Spleen (tissue), 11 donors: ENCODE measurements around the gene HINT3. TPM values are rescaled to one million over a fixed set of nuclear protein-coding genes. Genes with fewer than 3 reads are reported as not detected.

Source experiments
- DNase-seq: peaks from one replicate; pipeline ENCODE4 v3.0.0-alpha.2; 2020
- H3K27ac ChIP-seq, 8 donors: fragments of 200-600 bp; sonication (generic) in 7 of 8; 1 replicate in 4 of 8; 2 replicates in 4 of 8; pipeline versions ENCODE4 v1.5.0 to v1.8.0; 2016 to 2021; ENCODE audit warnings: inconsistent platforms in 4 of 8, mild to moderate bottlenecking in 4 of 8, moderate library complexity in 1 of 8
- H3K27me3 ChIP-seq, 7 donors: fragments of 200-600 bp; sonication (generic) in 6 of 7; replicated peaks in 1 of 7; 1 replicate in 4 of 7; 2 replicates in 3 of 7; pipeline versions ENCODE4 v1.5.0 to v1.8.0; 2016 to 2021; ENCODE audit warnings: inconsistent platforms in 3 of 7, mild to moderate bottlenecking in 1 of 7
- H3K36me3 ChIP-seq, 6 donors: fragments of 200-600 bp; sonication (generic) in 5 of 6; 1 replicate in 4 of 6; 2 replicates in 2 of 6; pipeline versions ENCODE4 v1.5.0 to v1.8.0; 2016 to 2021; ENCODE audit warnings: inconsistent platforms in 2 of 6
- H3K4me1 ChIP-seq, 6 donors: fragments of 200-600 bp; sonication (generic) in 5 of 6; 1 replicate in 3 of 6; 2 replicates in 3 of 6; pipeline versions ENCODE4 v1.5.0 to v1.8.0; 2016 to 2021; ENCODE audit warnings: inconsistent platforms in 3 of 6
- H3K4me3 ChIP-seq, 8 donors: fragments of 200-600 bp; sonication (generic) in 7 of 8; 1 replicate in 4 of 8; 2 replicates in 4 of 8; pipeline versions ENCODE4 v1.5.0 to v1.8.0; 2016 to 2021; ENCODE audit warnings: inconsistent platforms in 4 of 8, mild to moderate bottlenecking in 4 of 8, moderate library complexity in 2 of 8
- H3K9me3 ChIP-seq, 8 donors: fragments of 200-600 bp; sonication (generic) in 7 of 8; 1 replicate in 4 of 8; 2 replicates in 4 of 8; pipeline versions ENCODE4 v1.5.0 to v1.8.0; 2016 to 2021; ENCODE audit warnings: inconsistent platforms in 4 of 8
- CTCF ChIP-seq, 11 experiments: fragments of 200-600 bp in 7 of 11; fragments of 450-650 bp in 4 of 11; sonication (generic) in 4 of 11; IDR thresholded peaks in 8 of 11; conservative IDR thresholded peaks in 3 of 11; 1 replicate in 7 of 11; 2 replicates in 4 of 11; pipeline versions ENCODE4 v1.4.0 to v1.8.0; 2016 to 2021; ENCODE audit warnings: antibody characterized with exemption in 11 of 11, inconsistent platforms in 4 of 11, mild to moderate bottlenecking in 1 of 11
- POLR2A ChIP-seq, 3 donors: fragments of 450-650 bp; IDR thresholded peaks; one replicate each; pipeline ENCODE4 v1.5.1; 2017; ENCODE audit warnings: antibody characterized with exemption in 3 of 3, mild to moderate bottlenecking in 1 of 3
- POLR2AphosphoS5 ChIP-seq, 3 donors: sonication (generic); formaldehyde crosslinking; IDR thresholded peaks; one replicate each; pipeline ENCODE4 v1.5.1; 2017; ENCODE audit warnings: antibody characterized with exemption in 3 of 3
- WGBS, 5 donors: extraction: QIAGEN DNeasy Blood & Tissue Kit in 3 of 5; methylation state at CpG; one replicate each; pipeline versions ENCODE4 v1.1.5 to v1.1.7; 2013 to 2018; 5-methylcytosine and 5-hydroxymethylcytosine counted together
- intact Hi-C: fragments of 100-400 bp; cut with DNase I; formaldehyde crosslinking; loops from one replicate; pipeline ENCODE4 v1.15.0; 2023; ENCODE audit warnings: low total_unique reads
- polyA plus RNA-seq, 3 donors: library from polyadenylated mRNA; stranded (reverse); fragments of 200-250 nt; gene quantifications; one replicate each; pipeline ENCODE4 v1.2.1, GENCODE V29; 2013
- total RNA-seq, 7 donors: library from RNA; depleted of rRNA in 3 of 7; stranded (reverse); fragments of >200 nt in 3 of 7; fragmentation: NEBNext Ultra II Directional in 4 of 7; extraction: Animal tissue kit (Norgen Biotek cat#: 25700) in 4 of 7; gene quantifications; one replicate each; pipeline versions ENCODE4 v1.1.0 to v1.2.1, GENCODE V29; 2016 to 2021
- donor health status: healthy with polysubstance abuse.
- donor health status: DM: no; HTN: no; CAD: no; lungs with moderate emphysema.
- donor health status: DM: no; HTN: no; CAD: no.
- donor health status: Bipolar disorder and iron deficiency.
- donor health status: healthy.
- donor health status: DM: no; HTN: no; CAD: no.
- donor health status: DM: yes; HTN: yes; CAD: no.

Gene HINT3
- total and polyA plus RNA-seq, 10 donors = 5.0 to 18.6 (median 14.7) TPM

DNA sequence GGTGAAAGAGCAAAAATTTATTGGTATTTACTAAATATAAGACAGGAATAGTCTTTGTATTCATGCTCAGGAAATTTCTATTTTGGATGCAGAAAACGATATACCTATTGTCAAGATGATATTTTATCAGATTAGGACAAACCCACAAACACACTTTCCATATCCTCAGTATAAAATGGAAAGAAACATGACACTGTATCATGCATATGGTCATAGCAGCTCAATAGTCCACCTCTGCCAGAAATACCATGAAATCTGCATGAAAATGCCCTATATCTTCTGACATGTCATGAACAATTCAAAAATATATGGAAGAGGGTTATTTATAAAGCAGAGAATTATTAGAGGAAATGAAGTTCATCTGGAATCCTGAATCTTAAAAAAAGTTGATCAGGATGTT is 11.7 kb upstream of the HINT3 start:
- TF ChIP-seq POLR2AphosphoS5 (IDR thresholded peaks at IDR 0.05) = no peak
- H3K27ac ChIP-seq = peak overlapping the region in 6 of 8 donors; percentile 30 to 68 (median 60)
- no peaks in the 10 kb centered on the region for H3K27me3 ChIP-seq
- H3K36me3 ChIP-seq = no peaks in the 10 kb centered on the region
- H3K9me3 ChIP-seq = no peaks in the 10 kb centered on the region
- H3K4me1 ChIP-seq = peaks cover 0 to 30% (median 17%) of the 10 kb centered on the region in 6 donors
- no peak for DNase-seq
- intact Hi-C loops = no loop called here
- no peak overlapping the region for H3K4me3 ChIP-seq
- WGBS, 5 donors = 26 to 51% (median 41%) methylated on average over 1 of the region's 1 CpG

DNA sequence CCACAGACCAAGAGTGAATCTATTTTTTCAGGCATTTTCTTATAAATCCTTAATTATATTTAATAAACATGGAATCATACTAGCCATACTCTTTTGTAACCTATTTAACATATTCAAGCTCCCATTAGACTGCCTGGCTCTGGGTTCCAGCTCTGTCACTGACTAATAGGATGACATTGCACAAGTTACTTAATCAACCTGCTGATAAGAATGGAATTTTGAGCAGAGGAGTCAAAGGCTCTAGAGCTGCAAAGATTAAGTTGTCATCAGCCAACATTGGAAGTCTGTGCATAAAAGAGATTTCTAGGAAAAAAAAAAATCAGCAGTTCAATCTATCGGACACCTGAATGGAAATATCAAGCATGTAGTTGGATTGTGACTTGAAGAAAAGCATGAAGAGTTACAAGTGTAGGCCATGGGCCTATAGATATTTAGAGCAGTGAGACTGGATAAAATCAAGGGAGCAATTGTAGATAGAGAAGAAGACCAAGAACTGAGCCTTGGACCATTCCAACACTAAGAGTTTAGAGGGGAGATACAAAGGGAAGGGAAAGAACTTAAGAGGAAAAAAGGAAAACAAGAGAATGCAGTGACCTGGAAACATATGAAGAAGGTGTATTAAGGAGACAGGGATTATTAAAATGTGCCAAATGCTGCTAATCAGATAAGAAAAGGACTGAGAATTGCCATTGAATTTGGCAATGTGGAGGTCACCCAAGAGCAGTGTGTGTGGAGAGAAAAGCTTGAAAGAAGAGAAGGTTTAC is 11.0 kb upstream of the HINT3 start:
- WGBS, 5 donors = 89 to 98% (median 98%) methylated on average over 1 of the region's 1 CpG
- intact Hi-C loops = no loop called here
- Histone ChIP-seq H3K36me3 (no peaks in the 10 kb centered on the region), H3K9me3 (no peaks in the 10 kb centered on the region), H3K27ac (peak overlapping the region in 7 of 8 donors; percentile 4 to 68 (median 19)), H3K4me3 (no peak overlapping the region), H3K4me1 (peaks cover 0 to 30% (median 17%) of the 10 kb centered on the region in 6 donors), H3K27me3 (no peaks in the 10 kb centered on the region)
- DNase-seq = no peak
- no peak for TF ChIP-seq POLR2A (IDR thresholded peaks at IDR 0.05)
- no peak for TF ChIP-seq CTCF (IDR thresholded peaks at IDR 0.05 in 8 of 11, conservative IDR thresholded peaks at IDR 0.05 in 3 of 11)
- TF ChIP-seq POLR2AphosphoS5 (IDR thresholded peaks at IDR 0.05) = no peak

DNA sequence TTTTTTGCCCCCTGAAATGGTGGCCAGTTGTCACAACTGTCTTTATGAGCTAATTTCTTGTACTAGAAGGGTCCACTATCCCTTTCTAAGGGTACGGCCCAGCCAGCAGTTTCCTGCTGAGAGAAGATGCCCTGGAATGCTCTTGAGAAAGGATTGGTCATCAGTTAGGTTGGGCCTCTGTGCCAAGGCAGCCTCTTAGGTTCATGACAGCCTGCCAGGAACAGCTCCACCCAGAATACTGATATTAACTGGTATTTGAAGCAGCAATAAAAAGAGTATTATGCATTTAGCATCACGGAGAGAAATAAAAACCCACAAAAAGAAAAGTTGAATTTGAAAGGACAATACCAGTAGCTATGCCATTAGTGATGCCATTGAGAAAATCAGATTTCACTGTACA is 9.0 kb upstream of the HINT3 start:
- Histone ChIP-seq H3K4me1 (peaks cover 0 to 30% (median 17%) of the 10 kb centered on the region in 6 donors), H3K4me3 (no peak overlapping the region), H3K36me3 (no peaks in the 10 kb centered on the region), H3K27me3 (no peaks in the 10 kb centered on the region), H3K9me3 (no peaks in the 10 kb centered on the region), H3K27ac (peak overlapping the region in 1 of 8 donors; percentile 33)
- intact Hi-C loops = no loop called here
- no peak for DNase-seq
- TF ChIP-seq POLR2A (IDR thresholded peaks at IDR 0.05) = no peak
- no peak for TF ChIP-seq POLR2AphosphoS5 (IDR thresholded peaks at IDR 0.05)
- no peak for TF ChIP-seq CTCF (IDR thresholded peaks at IDR 0.05 in 8 of 11, conservative IDR thresholded peaks at IDR 0.05 in 3 of 11)
- WGBS, 5 donors = 86 to 93% (median 91%) methylated on average over 2 of the region's 2 CpGs

DNA sequence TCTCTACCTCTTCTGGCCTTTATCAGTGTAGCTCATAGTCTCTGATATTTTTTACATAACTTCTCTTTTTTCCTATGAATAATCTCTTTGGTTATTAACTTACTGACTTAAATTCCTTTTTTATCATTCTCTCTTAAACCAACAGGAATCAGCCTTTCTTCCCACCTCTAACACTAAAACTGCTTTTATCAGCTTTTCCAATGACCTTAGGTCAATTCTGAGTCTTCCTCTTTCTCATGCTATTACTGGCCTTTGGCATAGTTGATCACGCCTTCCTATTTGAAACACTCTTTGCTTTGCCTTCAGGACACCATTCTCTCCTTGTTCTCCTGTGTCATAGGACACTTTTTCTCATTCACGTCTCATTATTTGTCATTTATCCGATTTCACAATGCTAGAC is 8.1 kb upstream of the HINT3 start:
- WGBS, 5 donors = 82 to 87% (median 85%) methylated on average over 3 of the region's 3 CpGs
- Histone ChIP-seq H3K9me3 (no peaks in the 10 kb centered on the region), H3K36me3 (no peaks in the 10 kb centered on the region), H3K27me3 (peaks cover 0 to 5% (median 0%) of the 10 kb centered on the region in 7 donors), H3K4me1 (peaks cover 0 to 30% (median 16%) of the 10 kb centered on the region in 6 donors), H3K4me3 (no peak overlapping the region), H3K27ac (peak overlapping the region in 1 of 8 donors; percentile 21)
- DNase-seq = no peak
- no peak for TF ChIP-seq POLR2A (IDR thresholded peaks at IDR 0.05)
- TF ChIP-seq CTCF (IDR thresholded peaks at IDR 0.05 in 8 of 11, conservative IDR thresholded peaks at IDR 0.05 in 3 of 11) = no peak
- no peak for TF ChIP-seq POLR2AphosphoS5 (IDR thresholded peaks at IDR 0.05)
- intact Hi-C loops = no loop called here
